Esophagus squamous epithelium (tissue), 5 donors: Measurements from ENCODE around the gene SPSB1. TPM values are rescaled to one million over a fixed set of nuclear protein-coding genes. Genes with fewer than 3 reads are reported as not detected.
A peak's percentile ranks its signal among the peaks of the same experiment; 100 is the strongest.
"Not testable (repeated sequence)": the region's sequence is repeated elsewhere in the genome, so short reads cannot be mapped to it uniquely, and the experiment has no call there.

Source experiments
- DNase-seq: peaks from one replicate; lab custom pipeline; 2025; lab: John Stamatoyannopoulos, UW
- H3K27ac ChIP-seq, 4 donors: fragments of 200-600 bp; sonication (generic); one replicate each; pipeline ENCODE4 v1.5.1; 2016 to 2019; ENCODE audit warnings: mild to moderate bottlenecking in 1 of 4
- H3K27me3 ChIP-seq, 4 donors: fragments of 200-600 bp; sonication (generic); 1 replicate in 3 of 4; 2 replicates in 1 of 4; pipeline versions ENCODE4 v1.5.1 to v1.6.0; 2017 to 2021; ENCODE audit warnings: antibody characterized with exemption in 1 of 4
- H3K36me3 ChIP-seq, 3 donors: fragments of 200-600 bp; sonication (generic); one replicate each; pipeline ENCODE4 v1.5.1; 2016 to 2019
- H3K4me1 ChIP-seq, 3 donors: fragments of 200-600 bp; sonication (generic); one replicate each; pipeline ENCODE4 v1.5.1; 2017 to 2019
- H3K4me3 ChIP-seq, 4 donors: fragments of 200-600 bp; sonication (generic); 1 replicate in 3 of 4; 2 replicates in 1 of 4; pipeline ENCODE4 v1.5.1; 2016 to 2019; ENCODE audit warnings: mild to moderate bottlenecking in 2 of 4, moderate library complexity in 1 of 4
- H3K9me3 ChIP-seq, 3 donors: fragments of 200-600 bp; sonication (generic); one replicate each; pipeline ENCODE4 v1.5.1; 2016 to 2019
- POLR2A ChIP-seq, 4 donors: fragments of 450-650 bp; IDR thresholded peaks; one replicate each; pipeline ENCODE4 v1.6.1; 2017; ENCODE audit warnings: antibody characterized with exemption in 4 of 4, mild to moderate bottlenecking in 4 of 4, moderate library complexity in 3 of 4
- WGBS, 2 donors: methylation state at CpG; one replicate each; pipeline ENCODE4 v1.1.5; 2018; 5-methylcytosine and 5-hydroxymethylcytosine counted together
- intact Hi-C: fragments of 100-400 bp; cut with DNase I; formaldehyde crosslinking; loops from one replicate; pipeline ENCODE4 v1.15.0; 2022
- total RNA-seq, 4 donors: library from RNA; depleted of rRNA; stranded (reverse); fragments of >200 nt; gene quantifications; one replicate each; pipeline ENCODE4 v1.1.0, GENCODE V29; 2016
- TF ChIP-seq, protein P1 (sequence below), 6 experiments: fragments of 450-650 bp in 4 of 6; fragments of 200-600 bp in 2 of 6; sonication (generic) in 2 of 6; IDR thresholded peaks; one replicate each; pipeline ENCODE4 v1.5.1; 2016 to 2019; ENCODE audit warnings: antibody characterized with exemption in 6 of 6, mild to moderate bottlenecking in 4 of 6, moderate library complexity in 4 of 6
- donor health status: DM: yes; HTN: yes; CAD: no.

Gene SPSB1
- total RNA-seq, 4 donors from 2014 or later, result 15.2 to 35.5 (median 25.2) TPM

DNA sequence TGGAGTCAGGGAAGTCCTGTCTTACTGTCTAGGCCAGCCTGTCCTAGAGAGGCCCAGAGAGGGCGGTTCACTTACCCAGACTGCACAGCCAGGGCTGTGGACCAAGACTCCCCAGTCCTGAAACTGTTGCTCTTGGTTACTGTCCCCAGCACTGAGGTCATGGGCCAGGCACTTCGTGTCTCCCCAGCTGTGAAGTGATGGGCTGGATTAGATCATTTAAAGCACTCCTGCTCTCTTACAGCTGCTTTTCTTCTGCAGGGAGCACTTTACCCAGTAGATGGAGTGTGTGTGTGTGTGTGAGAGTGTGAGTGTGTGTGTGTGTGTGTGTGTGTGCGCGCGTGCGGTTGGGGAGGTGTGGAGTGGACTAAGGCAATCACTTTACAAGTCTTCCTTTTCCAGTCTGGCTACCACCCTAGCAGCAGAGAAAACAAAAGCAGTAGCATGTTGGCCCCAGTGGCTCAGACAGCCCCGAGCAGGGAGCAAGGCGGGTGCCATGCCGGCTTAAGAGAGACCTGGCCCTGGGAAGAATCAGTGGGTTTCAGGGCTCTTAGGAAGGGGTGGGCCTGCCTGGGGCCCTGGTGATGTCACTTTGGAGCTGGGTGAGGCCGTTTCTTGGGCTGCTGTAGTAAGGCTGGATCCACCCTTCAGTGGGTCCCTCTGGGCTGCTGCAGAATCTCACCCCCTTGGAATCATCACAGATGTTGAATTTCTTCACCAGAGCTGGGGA lies 2.4 kb downstream of the SPSB1 start:
- 0 to 42% methylated on average over 1 to 6 of the region's 10 CpGs for WGBS, 2 donors
- Histone ChIP-seq H3K27me3 (no peaks in the 10 kb centered on the region), H3K36me3 (no peaks in the 10 kb centered on the region), H3K4me1 (peaks cover 40 to 86% (median 63%) of the 10 kb centered on the region in 3 donors), H3K27ac (peak overlapping the region; percentile 94 to 100 (median 96)), H3K4me3 (peak overlapping the region; percentile 85 to 99 (median 90)), H3K9me3 (no peaks in the 10 kb centered on the region)
- intact Hi-C loops, result loop anchor here (5.0 to 10.0 kb wide), 2 partner anchors 80 to 157 kb away; no protein-coding TSS in a partner anchor
- TF ChIP-seq, protein P1, sequence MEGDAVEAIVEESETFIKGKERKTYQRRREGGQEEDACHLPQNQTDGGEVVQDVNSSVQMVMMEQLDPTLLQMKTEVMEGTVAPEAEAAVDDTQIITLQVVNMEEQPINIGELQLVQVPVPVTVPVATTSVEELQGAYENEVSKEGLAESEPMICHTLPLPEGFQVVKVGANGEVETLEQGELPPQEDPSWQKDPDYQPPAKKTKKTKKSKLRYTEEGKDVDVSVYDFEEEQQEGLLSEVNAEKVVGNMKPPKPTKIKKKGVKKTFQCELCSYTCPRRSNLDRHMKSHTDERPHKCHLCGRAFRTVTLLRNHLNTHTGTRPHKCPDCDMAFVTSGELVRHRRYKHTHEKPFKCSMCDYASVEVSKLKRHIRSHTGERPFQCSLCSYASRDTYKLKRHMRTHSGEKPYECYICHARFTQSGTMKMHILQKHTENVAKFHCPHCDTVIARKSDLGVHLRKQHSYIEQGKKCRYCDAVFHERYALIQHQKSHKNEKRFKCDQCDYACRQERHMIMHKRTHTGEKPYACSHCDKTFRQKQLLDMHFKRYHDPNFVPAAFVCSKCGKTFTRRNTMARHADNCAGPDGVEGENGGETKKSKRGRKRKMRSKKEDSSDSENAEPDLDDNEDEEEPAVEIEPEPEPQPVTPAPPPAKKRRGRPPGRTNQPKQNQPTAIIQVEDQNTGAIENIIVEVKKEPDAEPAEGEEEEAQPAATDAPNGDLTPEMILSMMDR (IDR thresholded peaks at IDR 0.05), result peak in 4 of 6 experiments; percentile 11 to 41 (median 20)
- TF ChIP-seq POLR2A (IDR thresholded peaks at IDR 0.05), result peak in 1 of 4 donors; percentile 26
- DNase-seq, result no peak

DNA sequence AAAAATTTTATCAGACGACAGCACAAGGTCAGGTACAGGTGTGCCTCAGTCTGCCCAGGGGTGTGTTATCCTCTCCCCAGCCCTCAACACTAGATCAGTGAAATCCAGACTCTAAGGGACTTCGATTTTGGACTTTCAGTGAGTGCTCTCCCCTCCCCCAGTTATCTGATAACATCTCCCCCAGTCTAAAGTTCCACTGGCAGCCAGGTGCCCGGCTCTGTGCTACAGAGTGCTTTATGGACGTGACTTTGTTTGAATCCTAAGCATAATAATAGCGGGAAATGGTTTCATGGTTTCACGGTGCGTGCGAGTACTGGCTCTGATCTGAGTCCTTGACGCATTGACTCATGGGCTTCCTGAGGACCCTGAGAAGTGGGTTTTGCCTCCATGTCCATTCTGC lies 3.2 kb downstream of the SPSB1 start:
- H3K4me3 ChIP-seq, result peak overlapping the region in 3 of 4 donors; percentile 87 to 99 (median 92)
- H3K27me3 ChIP-seq, result no peaks in the 10 kb centered on the region
- no peaks in the 10 kb centered on the region for H3K36me3 ChIP-seq
- H3K9me3 ChIP-seq, result no peaks in the 10 kb centered on the region
- TF ChIP-seq, protein P1 (IDR thresholded peaks at IDR 0.05), result no peak
- no peak for TF ChIP-seq POLR2A (IDR thresholded peaks at IDR 0.05)
- intact Hi-C loops, result loop anchor here (10.0 kb wide), 1 partner anchor 79 kb away; no protein-coding TSS in a partner anchor
- no peak for DNase-seq
- H3K27ac ChIP-seq, result peak overlapping the region; percentile 94 to 100 (median 96)
- WGBS, 2 donors, result 66 to 75% methylated on average over 5 to 9 of the region's 9 CpGs
- peaks cover 48 to 86% (median 63%) of the 10 kb centered on the region in 3 donors for H3K4me1 ChIP-seq

DNA sequence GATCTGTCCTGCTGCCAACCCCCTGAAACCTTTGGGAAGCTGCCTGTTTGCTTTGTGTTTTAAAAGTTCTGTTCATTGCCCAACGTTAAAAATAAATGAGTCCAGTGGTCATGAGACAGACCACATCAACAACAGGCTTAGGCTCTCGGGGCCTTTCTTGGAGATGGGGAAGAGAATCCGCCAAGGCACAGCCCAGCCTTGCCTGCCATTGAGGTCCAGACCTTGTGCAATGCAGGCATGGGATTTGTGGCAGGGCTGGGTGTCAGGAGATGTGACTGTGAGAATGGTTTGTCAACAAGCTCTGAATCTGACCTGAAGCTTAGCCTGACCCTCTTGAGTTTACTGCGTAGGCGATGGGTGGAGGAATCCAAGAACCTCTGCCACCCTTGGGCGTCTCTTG lies 4.2 kb downstream of the SPSB1 start:
- TF ChIP-seq, protein P1 (IDR thresholded peaks at IDR 0.05), result no peak
- no peak for TF ChIP-seq POLR2A (IDR thresholded peaks at IDR 0.05)
- DNase-seq, result no peak
- Histone ChIP-seq H3K27me3 (no peaks in the 10 kb centered on the region), H3K4me1 (peaks cover 57 to 86% (median 59%) of the 10 kb centered on the region in 3 donors), H3K27ac (peak overlapping the region; percentile 19 to 100 (median 96)), H3K36me3 (peaks cover 0 to 8% (median 0%) of the 10 kb centered on the region in 3 donors), H3K9me3 (no peaks in the 10 kb centered on the region), H3K4me3 (peak overlapping the region in 1 of 4 donors; percentile 23)
- intact Hi-C loops, result loop anchor here (10.0 kb wide), 1 partner anchor 78 kb away; no protein-coding TSS in a partner anchor
- WGBS, 2 donors, result 72 to 85% methylated on average over 4 to 6 of the region's 6 CpGs

GRCh38 chr1:9297831-9298230 lies 5.1 kb downstream of the SPSB1 start:
- peaks cover 0 to 14% (median 0%) of the 10 kb centered on the region in 3 donors for H3K36me3 ChIP-seq
- intact Hi-C loops, result loop anchor here (10.0 kb wide), 1 partner anchor 77 kb away; no protein-coding TSS in a partner anchor
- TF ChIP-seq POLR2A (IDR thresholded peaks at IDR 0.05), result no peak
- TF ChIP-seq, protein P1 (IDR thresholded peaks at IDR 0.05), result no peak
- DNase-seq, result no peak
- H3K4me3 ChIP-seq, result no peak overlapping the region
- H3K27ac ChIP-seq, result peak overlapping the region; percentile 19 to 100 (median 96)
- H3K9me3 ChIP-seq, result no peaks in the 10 kb centered on the region
- WGBS, 2 donors, result 65 to 79% methylated on average over 8 to 9 of the region's 9 CpGs
- no peaks in the 10 kb centered on the region for H3K27me3 ChIP-seq
- peaks cover 56 to 89% (median 64%) of the 10 kb centered on the region in 3 donors for H3K4me1 ChIP-seq

- WGBS, 2 donors, result 43 to 51% methylated on average over 3 of the region's 3 CpGs
- no peak for TF ChIP-seq POLR2A (IDR thresholded peaks at IDR 0.05)
- TF ChIP-seq, protein P1 (IDR thresholded peaks at IDR 0.05), result no peak
- no peaks in the 10 kb centered on the region for H3K27me3 ChIP-seq
- H3K9me3 ChIP-seq, result no peaks in the 10 kb centered on the region
- H3K4me1 ChIP-seq, result peaks cover 60 to 94% (median 68%) of the 10 kb centered on the region in 3 donors
- intact Hi-C loops, result loop anchor here (10.0 kb wide), 1 partner anchor 77 kb away; no protein-coding TSS in a partner anchor
- H3K4me3 ChIP-seq, result no peak overlapping the region
- peaks cover 0 to 14% (median 0%) of the 10 kb centered on the region in 3 donors for H3K36me3 ChIP-seq
- DNase-seq, result no peak
- peak overlapping the region in 2 of 4 donors; percentile 72 to 94 for H3K27ac ChIP-seq
Observed at GRCh38 chr1:9298282-9298681, 5.6 kb downstream of the SPSB1 start.

GRCh38 chr1:9299571-9300541 lies 7.2 kb downstream of the SPSB1 start:
- not testable (repeated sequence) for DNase-seq, H3K9me3 ChIP-seq, H3K27me3 ChIP-seq
- intact Hi-C loops, result loop anchor here (10.0 kb wide), 1 partner anchor 75 kb away; no protein-coding TSS in a partner anchor
- H3K4me3 ChIP-seq, result peak overlapping the region in 1 of 4 donors; percentile 21
- WGBS, 2 donors, result 66 to 81% methylated on average over 11 to 15 of the region's 16 CpGs
- H3K36me3 ChIP-seq, result peaks cover 0 to 14% (median 0%) of the 10 kb centered on the region in 3 donors
- H3K4me1 ChIP-seq, result peaks cover 66 to 100% (median 72%) of the 10 kb centered on the region in 3 donors
- H3K27ac ChIP-seq, result peak overlapping the region; percentile 72 to 86 (median 82)
